ENCODE data around the gene CLEC10A. TPM values are rescaled to one million over a fixed set of nuclear protein-coding genes. Genes with fewer than 3 reads are reported as not detected.

CLEC10A gene
- total and polyA plus RNA-seq, 4 donors = 0.17 to 0.77 (median 0.49) TPM

DNA sequence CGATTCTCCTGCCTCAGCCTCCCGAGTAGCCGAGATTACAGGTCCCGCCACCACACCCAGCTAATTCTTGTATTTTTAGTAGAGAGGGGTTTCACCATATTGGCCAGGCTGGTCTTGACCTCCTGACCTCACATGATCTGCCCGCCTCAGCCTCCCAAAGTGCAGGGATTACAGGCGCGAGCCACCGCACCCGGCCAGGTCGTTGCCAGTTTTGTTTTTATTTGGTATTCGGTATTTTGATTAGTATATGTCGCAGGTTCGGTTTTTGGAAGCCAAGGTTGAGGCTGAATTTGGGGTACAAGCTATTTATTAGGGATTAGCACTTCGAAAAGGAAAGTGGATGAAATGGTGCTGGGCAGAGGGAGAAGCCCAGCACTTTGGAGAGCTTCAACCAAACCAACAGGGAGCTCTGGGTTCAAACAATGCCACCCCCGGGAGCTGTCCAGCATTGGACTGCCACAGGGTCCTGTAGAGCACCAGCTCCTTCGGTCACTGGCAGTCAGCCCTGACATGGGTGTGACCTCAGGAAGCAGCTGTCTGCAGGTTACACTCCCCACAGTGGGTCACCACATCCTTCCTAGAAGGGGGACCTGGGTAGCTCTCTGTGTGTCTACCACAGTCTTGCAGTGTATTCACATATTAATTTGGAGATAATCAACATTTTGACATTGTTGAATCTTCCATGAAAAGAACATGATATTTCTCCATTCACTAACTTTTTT, 1.5 kb upstream of the CLEC10A start:
- Histone ChIP-seq H3K27me3 (ENCODE audit: control insufficient read depth, insufficient read depth, low read length) (no peaks in the 10 kb centered on the region), H3K4me1 (ENCODE audit: control insufficient read depth, insufficient read depth, low read length) (no peaks in the 10 kb centered on the region), H3K36me3 (ENCODE audit: control insufficient read depth, insufficient read depth, low read length) (no peaks in the 10 kb centered on the region), H3K9me3 (ENCODE audit: control insufficient read depth, insufficient read depth, low read length) (no peaks in the 10 kb centered on the region), H3K27ac (ENCODE audit: low read depth, low read length) (no peak overlapping the region), H3K4me3 (ENCODE audit: low read depth, low read length) (no peak overlapping the region)
- no peak for DNase-seq (ENCODE audit: low read depth in 4 of 6, low spot score in 6 of 6)
- 91% methylated on average over 12 of the region's 16 CpGs for WGBS (ENCODE audit: insufficient coverage)

DNA sequence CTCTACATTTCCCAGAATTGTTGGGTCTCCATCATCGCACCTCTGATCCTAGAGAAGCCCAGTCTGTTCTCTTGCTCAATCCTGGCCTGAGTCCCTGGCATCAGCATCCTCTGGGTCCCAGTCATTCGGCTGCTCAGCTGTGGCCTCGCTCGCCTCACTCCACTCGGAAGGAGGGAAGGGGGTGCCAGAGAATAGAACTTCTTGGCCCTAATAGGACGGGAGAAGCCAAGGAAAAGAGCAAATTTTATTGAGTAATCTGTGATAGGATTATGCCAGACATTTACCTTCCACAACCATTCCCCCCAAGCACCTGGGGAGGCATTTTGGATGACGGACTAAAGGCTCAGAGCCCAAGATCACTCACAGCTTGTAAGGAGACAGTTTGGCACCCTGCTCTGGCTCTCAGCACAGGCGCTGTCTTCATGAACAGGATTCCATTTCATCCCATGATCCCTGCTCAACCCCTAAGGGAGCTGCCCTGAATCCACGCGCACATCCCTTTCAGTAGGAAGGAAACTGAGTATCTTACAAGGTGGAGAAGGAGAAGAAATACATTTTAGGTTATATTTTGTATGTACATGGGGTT, 498 bp upstream of the CLEC10A start:
- no peaks in the 10 kb centered on the region for H3K27me3 ChIP-seq (ENCODE audit: control insufficient read depth, insufficient read depth, low read length)
- H3K36me3 ChIP-seq (ENCODE audit: control insufficient read depth, insufficient read depth, low read length) = no peaks in the 10 kb centered on the region
- DNase-seq (ENCODE audit: low read depth in 4 of 6, low spot score in 6 of 6) = no peak
- H3K4me3 ChIP-seq (ENCODE audit: low read depth, low read length) = no peak overlapping the region
- 42% methylated on average over 4 of the region's 10 CpGs for WGBS (ENCODE audit: insufficient coverage)
- H3K27ac ChIP-seq (ENCODE audit: low read depth, low read length) = no peak overlapping the region
- no peaks in the 10 kb centered on the region for H3K4me1 ChIP-seq (ENCODE audit: control insufficient read depth, insufficient read depth, low read length)
- H3K9me3 ChIP-seq (ENCODE audit: control insufficient read depth, insufficient read depth, low read length) = no peaks in the 10 kb centered on the region

DNA sequence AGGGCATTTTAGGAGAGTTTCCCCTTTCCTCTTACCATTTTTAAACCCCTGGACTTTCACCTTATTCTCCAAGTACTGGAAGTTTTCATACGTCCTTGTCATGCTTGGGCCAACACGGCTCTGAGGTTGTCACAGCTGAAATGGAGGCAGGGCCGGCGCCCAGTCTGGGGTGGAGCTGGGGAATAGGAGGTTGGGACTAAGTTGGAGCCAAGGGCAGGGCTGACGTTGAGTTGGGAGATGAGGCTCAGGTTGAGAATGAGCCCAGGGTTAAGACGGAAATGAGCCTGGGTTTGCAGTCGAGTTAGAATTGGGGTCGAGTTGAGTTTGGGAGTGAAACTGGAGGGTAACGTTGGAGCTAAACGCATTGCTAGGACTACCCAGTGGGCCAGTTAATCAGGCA, 1.3 kb downstream of the CLEC10A start:
- no peak overlapping the region for H3K4me3 ChIP-seq (ENCODE audit: low read depth, low read length)

DNA sequence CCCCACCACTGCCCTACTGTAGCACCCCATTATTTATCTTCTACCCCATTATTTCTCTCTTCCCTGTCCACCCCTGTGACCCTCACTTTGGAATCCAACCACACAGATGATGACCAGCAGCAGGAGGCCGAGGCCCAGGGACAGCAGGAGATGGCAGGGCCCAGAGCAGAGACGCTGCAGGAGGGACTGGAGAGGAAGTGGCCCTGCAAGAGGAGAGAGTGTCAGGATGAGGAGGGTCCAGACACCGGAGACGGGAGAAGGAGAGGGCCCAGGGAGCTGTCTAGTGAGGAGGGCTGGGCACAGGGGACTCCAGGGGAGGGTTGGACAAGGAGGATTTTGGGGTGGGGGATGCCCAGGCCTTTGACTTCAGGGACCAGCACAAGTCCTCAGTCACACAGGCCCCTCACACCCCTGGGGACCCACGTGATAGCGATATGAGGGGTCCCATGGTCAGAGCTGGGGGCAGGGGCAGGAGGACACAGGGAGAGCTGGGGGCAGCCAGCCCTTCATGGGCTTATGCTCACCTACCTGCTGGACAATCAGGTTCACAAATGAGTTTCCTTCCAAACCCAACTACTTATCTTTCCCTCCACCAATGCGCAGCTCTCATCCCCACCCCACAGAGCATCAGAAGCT, 2.0 kb downstream of the CLEC10A start:
- no peak for DNase-seq (ENCODE audit: low read depth in 4 of 6, low spot score in 6 of 6)
- Histone ChIP-seq H3K4me1 (ENCODE audit: control insufficient read depth, insufficient read depth, low read length) (no peaks in the 10 kb centered on the region), H3K4me3 (ENCODE audit: low read depth, low read length) (no peak overlapping the region), H3K36me3 (ENCODE audit: control insufficient read depth, insufficient read depth, low read length) (no peaks in the 10 kb centered on the region), H3K9me3 (ENCODE audit: control insufficient read depth, insufficient read depth, low read length) (no peaks in the 10 kb centered on the region), H3K27me3 (ENCODE audit: control insufficient read depth, insufficient read depth, low read length) (no peaks in the 10 kb centered on the region), H3K27ac (ENCODE audit: low read depth, low read length) (no peak overlapping the region)
- WGBS (ENCODE audit: insufficient coverage) = 79% methylated on average over 5 of the region's 7 CpGs

More for the DNA sequence above, 1.3 kb downstream of the CLEC10A start:
- WGBS (ENCODE audit: insufficient coverage) = 95% methylated on average over 10 of the region's 10 CpGs
- no peaks in the 10 kb centered on the region for H3K9me3 ChIP-seq (ENCODE audit: control insufficient read depth, insufficient read depth, low read length)
- H3K27ac ChIP-seq (ENCODE audit: low read depth, low read length) = no peak overlapping the region
- no peak for DNase-seq (ENCODE audit: low read depth in 4 of 6, low spot score in 6 of 6)
- no peaks in the 10 kb centered on the region for H3K36me3 ChIP-seq (ENCODE audit: control insufficient read depth, insufficient read depth, low read length)
- H3K4me1 ChIP-seq (ENCODE audit: control insufficient read depth, insufficient read depth, low read length) = no peaks in the 10 kb centered on the region
- H3K27me3 ChIP-seq (ENCODE audit: control insufficient read depth, insufficient read depth, low read length) = no peaks in the 10 kb centered on the region

DNA sequence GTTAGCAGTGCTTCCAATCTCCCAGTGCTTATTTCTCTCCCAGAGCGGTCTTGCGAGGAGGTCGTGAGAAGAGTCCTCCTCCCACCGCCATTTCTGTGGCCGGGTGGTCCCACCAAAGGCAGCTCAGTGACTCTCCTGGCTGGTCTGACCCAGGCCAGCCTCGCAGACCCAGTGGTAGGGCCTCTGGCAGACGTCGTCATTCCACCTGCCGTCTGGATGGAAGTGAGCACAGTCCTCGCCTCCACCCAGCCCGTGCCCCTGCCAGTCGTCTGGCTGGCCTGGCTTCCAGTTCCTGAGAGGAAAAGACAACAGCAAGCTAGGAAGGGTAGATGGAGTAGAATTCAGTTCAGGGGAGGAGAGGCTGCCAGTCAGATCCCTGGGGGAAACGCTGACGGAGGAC, 5.1 kb downstream of the CLEC10A start:
- Histone ChIP-seq H3K27ac (ENCODE audit: low read depth, low read length) (no peak overlapping the region), H3K4me1 (ENCODE audit: control insufficient read depth, insufficient read depth, low read length) (no peaks in the 10 kb centered on the region), H3K4me3 (ENCODE audit: low read depth, low read length) (no peak overlapping the region), H3K27me3 (ENCODE audit: control insufficient read depth, insufficient read depth, low read length) (no peaks in the 10 kb centered on the region), H3K9me3 (ENCODE audit: control insufficient read depth, insufficient read depth, low read length) (no peaks in the 10 kb centered on the region), H3K36me3 (ENCODE audit: control insufficient read depth, insufficient read depth, low read length) (no peaks in the 10 kb centered on the region)
- WGBS (ENCODE audit: insufficient coverage) = 91% methylated on average over 14 of the region's 14 CpGs
- DNase-seq (ENCODE audit: low read depth in 4 of 6, low spot score in 6 of 6) = no peak

DNA sequence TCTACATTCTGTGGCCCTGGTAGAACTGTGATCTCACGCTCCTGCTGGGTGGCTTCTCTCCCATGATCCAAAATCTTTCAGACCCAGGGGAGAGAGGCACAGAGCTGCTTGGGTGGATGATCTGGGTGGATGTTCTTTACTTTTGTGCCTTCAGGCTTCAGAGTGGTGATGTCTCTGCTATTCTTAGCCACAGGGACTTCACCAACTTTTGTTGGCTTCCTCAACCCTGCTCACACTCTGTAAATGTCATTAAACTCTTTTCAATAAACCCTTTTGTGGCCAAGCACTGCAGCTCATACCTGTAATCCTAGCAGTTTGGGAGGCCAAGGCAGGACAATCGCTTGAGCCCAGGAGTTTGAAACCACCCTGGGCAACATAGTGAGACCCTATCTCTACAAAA, 7.6 kb downstream of the CLEC10A start:
- no peaks in the 10 kb centered on the region for H3K27me3 ChIP-seq (ENCODE audit: control insufficient read depth, insufficient read depth, low read length)
- 100% methylated on average over 1 of the region's 2 CpGs for WGBS (ENCODE audit: insufficient coverage)
- H3K4me1 ChIP-seq (ENCODE audit: control insufficient read depth, insufficient read depth, low read length) = no peaks in the 10 kb centered on the region
- H3K9me3 ChIP-seq (ENCODE audit: control insufficient read depth, insufficient read depth, low read length) = peaks cover 2% of the 10 kb centered on the region
- H3K27ac ChIP-seq (ENCODE audit: low read depth, low read length) = no peak overlapping the region
- no peak for DNase-seq (ENCODE audit: low read depth in 4 of 6, low spot score in 6 of 6)
- no peaks in the 10 kb centered on the region for H3K36me3 ChIP-seq (ENCODE audit: control insufficient read depth, insufficient read depth, low read length)
- H3K4me3 ChIP-seq (ENCODE audit: low read depth, low read length) = no peak overlapping the region

DNA sequence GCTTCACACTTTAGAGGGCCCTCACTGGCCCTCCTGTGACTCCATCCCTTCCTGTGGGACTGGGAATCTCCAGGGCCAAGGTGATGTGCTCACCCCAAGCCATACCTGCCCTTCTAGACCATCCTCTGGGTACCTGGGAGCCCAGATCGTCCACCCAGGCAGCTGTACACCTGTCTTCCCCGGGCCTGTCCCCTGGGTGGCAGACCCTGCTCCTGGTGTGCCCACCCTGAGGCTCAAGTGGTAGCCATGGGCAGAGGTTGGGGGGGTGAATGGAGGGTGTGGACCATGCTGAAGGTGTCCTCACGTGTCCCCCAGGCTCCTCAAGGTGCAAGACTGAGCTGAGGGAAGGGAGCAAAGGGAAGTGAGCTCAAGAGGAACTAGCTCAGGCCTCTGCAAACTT, 9.3 kb downstream of the CLEC10A start:
- H3K4me1 ChIP-seq (ENCODE audit: control insufficient read depth, insufficient read depth, low read length) = no peaks in the 10 kb centered on the region
- H3K4me3 ChIP-seq (ENCODE audit: low read depth, low read length) = no peak overlapping the region
- H3K27ac ChIP-seq (ENCODE audit: low read depth, low read length) = no peak overlapping the region
- H3K36me3 ChIP-seq (ENCODE audit: control insufficient read depth, insufficient read depth, low read length) = no peaks in the 10 kb centered on the region
- H3K27me3 ChIP-seq (ENCODE audit: control insufficient read depth, insufficient read depth, low read length) = no peaks in the 10 kb centered on the region
- 85% methylated on average over 2 of the region's 3 CpGs for WGBS (ENCODE audit: insufficient coverage)
- peaks cover 2% of the 10 kb centered on the region for H3K9me3 ChIP-seq (ENCODE audit: control insufficient read depth, insufficient read depth, low read length)
- DNase-seq (ENCODE audit: low read depth in 4 of 6, low spot score in 6 of 6) = no peak

DNA sequence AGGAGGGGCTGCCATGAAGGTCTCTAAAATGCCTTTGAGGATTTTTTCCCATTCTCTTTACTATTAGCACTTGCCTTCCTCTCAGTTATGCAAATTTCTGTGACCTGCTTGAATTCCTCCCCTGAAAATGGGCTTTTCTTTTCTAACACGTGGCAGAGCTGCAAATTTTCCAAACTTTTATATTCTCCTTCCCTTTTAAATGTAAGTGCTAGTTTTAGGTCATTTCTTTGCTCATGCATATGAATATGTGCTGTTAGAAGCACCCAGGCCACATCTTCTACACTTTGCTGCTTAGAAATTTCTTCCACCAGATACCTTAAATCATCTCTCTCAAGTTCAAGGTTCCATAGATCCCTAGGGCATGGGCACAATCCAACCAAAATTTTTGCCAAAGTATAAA, 11.8 kb downstream of the CLEC10A start:
- H3K4me1 ChIP-seq (ENCODE audit: control insufficient read depth, insufficient read depth, low read length) = peaks cover 4% of the 10 kb centered on the region
- WGBS (ENCODE audit: insufficient coverage) = no CpG with 5 or more reads among the region's 1 CpG

DNA sequence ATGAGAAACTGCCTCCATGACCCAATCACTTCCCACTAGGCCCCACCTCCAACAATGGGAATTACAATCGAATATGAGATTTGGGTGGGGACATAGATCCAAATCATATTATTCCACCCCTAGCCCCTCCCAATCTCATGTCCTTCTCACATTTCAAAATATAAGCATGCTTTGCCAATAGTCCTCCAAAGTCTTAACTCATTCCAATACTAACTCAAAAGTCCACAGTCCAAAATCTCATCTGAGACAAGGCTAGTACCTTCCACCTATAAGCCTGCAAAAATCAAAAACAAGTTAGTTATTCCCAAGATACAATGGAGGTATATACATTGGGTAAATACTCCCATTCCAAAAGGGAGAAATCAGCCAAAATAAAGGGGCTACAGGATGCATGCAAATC, 12.9 kb downstream of the CLEC10A start:
- H3K27me3 ChIP-seq (ENCODE audit: control insufficient read depth, insufficient read depth, low read length) = no peaks in the 10 kb centered on the region
- H3K4me1 ChIP-seq (ENCODE audit: control insufficient read depth, insufficient read depth, low read length) = peaks cover 4% of the 10 kb centered on the region
- no peaks in the 10 kb centered on the region for H3K36me3 ChIP-seq (ENCODE audit: control insufficient read depth, insufficient read depth, low read length)
- no peak overlapping the region for H3K27ac ChIP-seq (ENCODE audit: low read depth, low read length)
- H3K9me3 ChIP-seq (ENCODE audit: control insufficient read depth, insufficient read depth, low read length) = peaks cover 2% of the 10 kb centered on the region
- WGBS (ENCODE audit: insufficient coverage) = no CpG with 5 or more reads among the region's 1 CpG
- DNase-seq (ENCODE audit: low read depth in 4 of 6, low spot score in 6 of 6) = no peak
- no peak overlapping the region for H3K4me3 ChIP-seq (ENCODE audit: low read depth, low read length)

More for the DNA sequence above, 11.8 kb downstream of the CLEC10A start:
- no peak for DNase-seq (ENCODE audit: low read depth in 4 of 6, low spot score in 6 of 6)
- Histone ChIP-seq H3K36me3 (ENCODE audit: control insufficient read depth, insufficient read depth, low read length) (no peaks in the 10 kb centered on the region), H3K27me3 (ENCODE audit: control insufficient read depth, insufficient read depth, low read length) (no peaks in the 10 kb centered on the region), H3K27ac (ENCODE audit: low read depth, low read length) (no peak overlapping the region), H3K4me3 (ENCODE audit: low read depth, low read length) (no peak overlapping the region), H3K9me3 (ENCODE audit: control insufficient read depth, insufficient read depth, low read length) (peaks cover 2% of the 10 kb centered on the region)

DNA sequence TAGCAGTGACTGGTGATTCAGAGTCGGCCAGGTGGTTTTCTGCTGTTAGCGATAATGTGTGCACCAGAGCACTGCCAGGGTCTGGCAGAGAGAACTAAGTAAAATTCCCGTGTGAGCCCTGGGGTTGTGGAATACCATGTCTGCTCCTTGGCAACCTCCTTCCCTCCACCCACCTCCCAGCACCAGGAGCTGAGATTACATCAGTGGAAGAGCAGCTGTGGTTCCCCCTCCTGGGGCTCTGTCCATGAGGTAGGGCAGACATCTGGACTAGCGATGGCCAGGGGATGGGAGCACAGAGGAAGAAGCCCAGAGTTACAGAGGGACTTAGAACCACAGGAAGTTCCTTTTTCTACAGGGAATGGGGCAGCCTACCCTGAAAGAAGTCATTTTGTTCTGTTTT, 15.8 kb downstream of the CLEC10A start:
- Histone ChIP-seq H3K4me3 (ENCODE audit: low read depth, low read length) (no peak overlapping the region), H3K27ac (ENCODE audit: low read depth, low read length) (no peak overlapping the region), H3K9me3 (ENCODE audit: control insufficient read depth, insufficient read depth, low read length) (peaks cover 2% of the 10 kb centered on the region), H3K27me3 (ENCODE audit: control insufficient read depth, insufficient read depth, low read length) (no peaks in the 10 kb centered on the region), H3K4me1 (ENCODE audit: control insufficient read depth, insufficient read depth, low read length) (peaks cover 4% of the 10 kb centered on the region), H3K36me3 (ENCODE audit: control insufficient read depth, insufficient read depth, low read length) (no peaks in the 10 kb centered on the region)
- 26% methylated on average over 4 of the region's 4 CpGs for WGBS (ENCODE audit: insufficient coverage)
- peak in 1 of 6 donors; percentile 34 for DNase-seq (ENCODE audit: low read depth in 4 of 6, low spot score in 6 of 6)

All from spinal cord (tissue), 10 donors.